Stimulated activated CD4-positive, alpha-beta T cell treated with anti-CD3 and anti-CD28 coated beads, Interleukin-2, amount 100 ng/mL, for 48 hours (primary cell): Measurements from ENCODE around the gene PANX2.

ENCODE experiments used
- DNase-seq, 2 donors: peaks; one replicate each; pipeline ENCODE4 v3.0.0-alpha.2; 2020

PANX2 gene

DNA sequence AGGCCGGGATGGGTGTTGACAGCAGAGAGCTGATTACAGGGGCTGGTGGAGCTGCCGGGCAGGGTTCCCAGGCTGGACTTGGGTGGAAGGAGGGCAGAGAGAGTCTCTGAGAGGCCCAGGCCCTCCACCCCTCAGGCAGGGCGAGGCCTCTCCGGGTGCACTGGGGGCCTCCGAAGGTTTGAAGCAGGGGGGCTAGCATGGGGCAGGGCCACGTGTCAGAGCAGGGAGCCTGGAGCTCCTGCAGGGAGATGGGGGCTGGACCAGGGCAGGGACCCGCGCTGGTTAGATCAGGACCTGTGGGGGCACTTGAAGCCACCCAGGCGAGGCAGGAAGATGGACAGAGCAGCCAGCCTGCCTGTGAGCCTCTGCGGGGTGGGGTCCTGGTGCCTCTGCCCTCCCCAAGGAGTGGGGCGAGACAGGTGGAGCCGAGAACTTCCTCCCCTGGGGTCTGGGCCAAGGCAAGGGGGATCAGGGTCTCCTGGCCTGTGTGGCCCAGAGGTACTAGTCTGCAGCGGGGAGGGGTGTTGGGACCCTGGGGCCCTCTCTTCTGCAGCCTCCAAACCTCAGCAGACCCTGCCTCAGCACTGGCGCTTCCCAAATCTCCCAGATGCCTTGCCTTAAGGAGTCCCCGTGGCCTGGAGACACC is 911 bp downstream of the PANX2 start:
- no peak for DNase-seq

DNA sequence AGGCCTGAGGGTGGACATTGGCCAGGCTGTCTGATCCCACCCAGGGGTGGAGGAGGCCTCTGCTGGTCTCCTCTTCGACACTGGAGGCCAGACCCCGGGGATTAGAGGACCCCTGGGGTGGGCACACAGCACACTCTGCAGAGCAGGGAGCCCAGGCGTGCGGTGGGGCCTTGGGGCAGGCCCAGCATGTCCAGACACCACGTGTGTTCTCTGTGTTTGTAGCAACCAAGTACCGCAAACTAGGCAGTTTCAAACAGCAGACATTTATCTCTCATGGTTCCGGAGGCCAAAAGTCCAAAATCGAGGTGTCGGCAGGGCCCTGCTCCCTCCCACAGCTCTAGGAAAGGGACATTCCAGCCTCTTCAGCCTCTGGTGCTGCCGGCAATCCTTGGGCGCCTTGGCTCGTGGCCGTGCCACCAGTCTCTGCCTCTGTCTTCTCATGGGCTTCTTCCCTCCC is 1.5 kb downstream of the PANX2 start:
- DNase-seq: no peak

DNA sequence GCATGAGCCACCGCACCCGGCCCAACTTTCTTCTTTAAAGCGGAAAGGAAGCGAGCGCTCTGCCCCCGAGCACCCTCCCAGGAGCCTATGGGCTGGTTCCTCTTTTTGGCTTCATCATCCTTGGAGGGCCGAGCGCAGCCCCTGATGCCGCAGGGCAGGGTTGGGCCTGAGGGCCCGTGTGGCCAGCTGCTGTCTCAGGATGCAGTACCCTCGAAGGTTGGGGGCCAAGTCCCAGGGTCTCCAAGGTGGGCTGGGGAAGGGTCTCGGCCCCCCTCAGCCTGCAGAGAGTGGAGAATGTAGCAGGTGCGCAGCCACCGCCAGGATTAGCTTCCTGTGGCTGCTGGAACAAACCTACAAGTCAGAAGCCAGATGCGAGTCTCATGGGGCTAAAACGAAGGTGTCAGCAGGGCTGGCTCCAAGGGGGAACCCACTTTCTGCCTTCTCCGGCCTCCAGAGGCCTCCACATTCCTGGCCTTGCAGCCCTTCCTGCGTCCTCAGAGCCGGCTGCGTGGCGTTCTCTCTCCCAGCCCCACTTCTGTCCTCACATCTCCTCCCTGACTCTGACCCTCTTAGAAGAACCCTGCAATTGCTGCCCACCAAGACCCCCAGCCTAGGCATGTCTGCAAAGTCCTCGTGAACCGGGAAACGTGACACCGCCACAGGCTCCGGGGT is 2.9 kb downstream of the PANX2 start:
- DNase-seq: no peak

DNA sequence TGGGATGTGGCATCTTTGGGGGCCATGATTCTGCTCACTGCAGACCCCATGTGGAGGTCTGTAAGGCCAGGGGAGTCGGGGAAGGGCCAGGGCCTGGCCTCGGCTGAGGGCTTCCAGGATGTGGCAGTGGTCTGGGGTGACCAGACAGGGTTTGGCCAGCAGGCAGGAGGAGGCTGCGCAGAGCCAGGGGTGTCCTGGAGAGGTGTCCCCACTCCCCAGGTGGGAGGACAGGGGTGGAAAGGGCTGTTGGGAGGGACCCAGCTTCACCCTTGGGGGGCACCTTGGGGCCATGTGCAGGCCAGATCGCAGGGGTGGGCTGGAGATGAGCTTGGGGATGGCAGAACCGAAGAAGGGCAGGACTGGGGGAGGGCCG is 3.4 kb downstream of the PANX2 start:
- no peak for DNase-seq

DNA sequence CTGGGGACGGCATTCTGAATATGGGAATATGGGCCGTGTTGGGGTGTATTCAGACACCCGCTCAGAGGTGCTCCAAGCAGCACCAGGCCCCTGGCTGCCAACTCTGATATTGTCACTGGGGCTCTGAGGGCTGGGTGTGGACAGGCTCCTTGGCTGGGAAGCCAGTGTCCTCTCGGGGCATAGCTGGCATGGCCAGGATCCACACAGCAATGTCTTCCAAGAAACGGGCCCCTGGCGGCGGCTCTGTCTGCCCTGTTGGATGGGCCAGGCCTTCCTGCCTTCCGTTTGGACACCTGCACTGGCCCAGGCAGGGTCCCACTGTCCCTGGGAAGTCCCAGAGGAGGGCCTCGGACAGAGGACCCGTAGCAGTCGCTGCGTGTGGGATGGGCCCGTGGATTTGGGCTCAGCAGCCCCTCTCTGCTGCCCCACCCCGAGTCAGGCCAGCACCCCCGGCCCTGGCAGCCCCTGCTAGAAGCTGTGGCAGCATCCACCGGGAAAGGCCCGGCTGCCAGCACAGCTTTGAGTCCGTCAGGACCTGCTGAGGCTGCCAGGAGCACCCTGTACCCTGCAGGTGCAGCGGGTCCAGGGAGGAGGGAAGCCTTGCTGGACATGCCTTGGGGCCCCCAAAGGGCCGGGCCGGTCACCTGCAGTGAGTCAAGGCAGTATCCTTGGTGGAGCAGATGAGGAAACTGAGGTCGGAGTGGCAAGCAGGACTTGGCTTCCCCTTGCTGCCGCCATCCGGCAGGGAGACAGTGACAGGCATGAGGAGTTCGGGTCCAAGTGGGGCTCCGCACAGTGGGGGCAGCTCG is 4.1 kb downstream of the PANX2 start:
- no peak for DNase-seq

DNA sequence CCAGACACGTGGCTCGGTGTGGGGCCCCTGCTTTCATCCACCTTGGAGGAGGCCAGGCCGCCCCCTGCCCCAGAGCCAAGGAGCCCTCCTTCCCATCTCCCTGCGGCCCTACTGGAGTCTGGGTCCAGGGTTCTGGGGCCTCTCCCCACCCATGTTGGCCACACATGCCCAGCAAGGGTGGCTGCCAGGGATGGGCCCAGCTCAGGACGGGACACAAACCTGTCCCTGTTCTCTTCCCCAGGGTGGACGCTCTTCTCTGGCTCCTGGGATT is 4.6 kb downstream of the PANX2 start:
- no peak for DNase-seq

DNA sequence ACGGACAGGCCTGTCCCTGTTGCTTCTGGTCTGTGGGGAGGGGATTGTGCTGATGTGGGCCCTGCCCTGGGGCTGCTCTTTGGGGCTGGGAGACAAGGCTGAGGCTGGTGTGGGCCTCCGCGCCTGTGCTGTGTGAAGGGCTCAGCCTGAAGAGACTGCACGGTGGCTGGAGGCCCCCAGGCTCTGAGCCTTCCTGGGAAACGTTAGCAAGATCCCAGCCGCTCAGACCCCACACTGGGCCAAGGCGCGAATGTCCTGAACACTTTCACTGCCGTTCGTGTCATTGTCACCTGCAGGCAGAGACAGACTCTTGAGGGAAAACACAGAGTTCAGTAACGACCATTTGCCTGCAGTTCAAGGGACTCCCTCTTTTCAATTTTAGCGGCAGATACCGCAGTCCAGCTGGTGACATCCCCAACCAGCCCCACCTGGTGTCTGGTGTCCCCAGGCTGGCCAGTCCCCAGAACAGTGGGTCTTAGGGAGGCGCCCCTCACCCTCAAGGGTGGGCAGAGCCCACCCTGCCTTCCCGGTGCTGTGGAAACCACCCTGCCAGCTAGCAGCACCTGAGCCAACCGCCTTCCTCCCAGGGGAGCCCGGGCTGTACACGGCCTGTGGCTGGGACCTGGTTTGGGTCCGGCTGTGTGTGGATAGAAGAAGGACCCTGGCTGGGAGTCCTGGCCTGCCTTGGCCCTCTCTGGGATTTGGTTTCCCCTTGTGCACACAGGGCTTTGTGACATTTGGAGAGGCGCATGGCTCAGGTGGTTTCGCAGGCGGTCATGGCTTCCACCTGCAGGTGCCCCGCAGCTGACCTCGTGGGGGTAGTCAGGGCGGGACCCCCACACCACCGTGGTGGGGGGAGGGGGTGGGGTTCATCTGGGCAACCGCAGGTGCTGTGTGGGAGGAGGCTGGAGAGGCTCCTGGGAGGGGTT is 5.7 kb downstream of the PANX2 start:
- DNase-seq: no peak

DNA sequence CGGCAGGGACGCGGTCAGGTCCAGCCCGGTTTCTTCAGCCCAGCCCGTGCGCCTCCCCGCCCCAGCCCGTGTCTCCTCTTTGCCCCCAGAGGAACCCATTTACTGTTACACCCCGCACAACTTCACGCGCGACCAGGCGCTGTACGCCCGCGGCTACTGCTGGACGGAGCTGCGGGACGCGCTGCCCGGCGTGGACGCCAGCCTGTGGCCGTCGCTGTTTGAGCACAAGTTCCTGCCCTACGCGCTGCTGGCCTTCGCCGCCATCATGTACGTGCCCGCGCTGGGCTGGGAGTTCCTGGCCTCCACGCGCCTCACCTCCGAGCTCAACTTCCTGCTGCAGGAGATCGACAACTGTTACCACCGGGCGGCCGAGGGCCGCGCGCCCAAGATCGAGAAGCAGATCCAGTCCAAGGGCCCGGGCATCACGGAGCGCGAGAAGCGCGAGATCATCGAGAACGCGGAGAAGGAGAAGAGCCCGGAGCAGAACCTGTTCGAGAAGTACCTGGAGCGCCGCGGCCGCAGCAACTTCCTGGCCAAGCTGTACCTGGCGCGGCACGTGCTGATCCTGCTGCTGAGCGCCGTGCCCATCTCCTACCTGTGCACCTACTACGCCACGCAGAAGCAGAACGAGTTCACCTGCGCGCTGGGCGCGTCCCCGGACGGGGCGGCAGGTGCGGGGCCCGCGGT is 6.5 kb downstream of the PANX2 start:
- DNase-seq: no peak

DNA sequence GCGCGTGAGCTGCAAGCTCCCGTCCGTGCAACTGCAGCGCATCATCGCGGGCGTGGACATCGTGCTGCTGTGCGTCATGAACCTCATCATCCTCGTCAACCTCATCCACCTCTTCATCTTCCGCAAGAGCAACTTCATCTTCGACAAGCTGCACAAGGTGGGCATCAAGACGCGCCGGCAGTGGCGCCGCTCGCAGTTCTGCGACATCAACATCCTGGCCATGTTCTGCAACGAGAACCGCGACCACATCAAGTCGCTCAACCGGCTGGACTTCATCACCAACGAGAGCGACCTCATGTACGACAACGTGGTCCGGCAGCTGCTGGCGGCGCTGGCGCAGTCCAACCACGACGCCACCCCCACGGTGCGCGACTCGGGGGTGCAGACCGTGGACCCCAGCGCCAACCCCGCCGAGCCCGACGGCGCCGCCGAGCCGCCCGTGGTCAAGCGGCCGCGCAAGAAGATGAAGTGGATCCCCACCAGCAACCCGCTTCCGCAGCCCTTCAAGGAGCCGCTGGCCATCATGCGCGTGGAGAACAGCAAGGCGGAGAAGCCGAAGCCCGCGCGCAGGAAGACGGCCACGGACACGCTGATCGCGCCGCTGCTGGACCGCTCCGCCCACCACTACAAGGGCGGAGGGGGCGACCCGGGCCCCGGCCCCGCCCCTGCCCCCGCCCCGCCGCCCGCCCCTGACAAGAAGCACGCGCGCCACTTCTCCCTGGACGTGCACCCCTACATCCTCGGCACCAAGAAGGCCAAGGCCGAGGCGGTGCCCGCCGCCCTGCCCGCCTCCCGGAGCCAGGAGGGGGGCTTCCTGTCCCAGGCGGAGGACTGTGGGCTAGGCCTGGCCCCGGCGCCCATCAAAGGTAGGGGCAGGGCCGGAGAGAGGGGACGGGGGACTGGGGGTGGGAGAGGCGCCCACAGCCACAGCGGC is 7.3 kb downstream of the PANX2 start:
- no peak for DNase-seq

DNA sequence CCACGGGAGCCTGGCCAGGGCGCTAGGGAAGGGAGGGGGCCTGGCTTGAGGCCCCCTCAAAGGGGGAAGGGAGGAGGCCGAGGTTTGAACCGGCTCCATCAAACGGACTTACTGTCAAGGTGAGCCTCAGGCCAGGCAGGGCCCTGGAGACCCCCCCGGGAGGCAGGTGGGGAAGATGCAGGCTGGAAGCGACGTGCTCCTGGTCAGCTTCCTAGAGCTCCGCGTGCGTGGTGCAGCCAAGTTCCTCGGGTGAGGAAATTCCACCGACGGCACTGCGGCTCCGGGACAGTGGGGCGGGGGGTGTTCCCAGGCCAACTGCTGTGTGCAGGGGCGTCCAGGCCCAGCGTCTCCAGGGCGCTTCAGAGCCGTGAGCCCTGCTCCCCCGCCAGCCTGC is 7.9 kb downstream of the PANX2 start:
- DNase-seq: no peak

DNA sequence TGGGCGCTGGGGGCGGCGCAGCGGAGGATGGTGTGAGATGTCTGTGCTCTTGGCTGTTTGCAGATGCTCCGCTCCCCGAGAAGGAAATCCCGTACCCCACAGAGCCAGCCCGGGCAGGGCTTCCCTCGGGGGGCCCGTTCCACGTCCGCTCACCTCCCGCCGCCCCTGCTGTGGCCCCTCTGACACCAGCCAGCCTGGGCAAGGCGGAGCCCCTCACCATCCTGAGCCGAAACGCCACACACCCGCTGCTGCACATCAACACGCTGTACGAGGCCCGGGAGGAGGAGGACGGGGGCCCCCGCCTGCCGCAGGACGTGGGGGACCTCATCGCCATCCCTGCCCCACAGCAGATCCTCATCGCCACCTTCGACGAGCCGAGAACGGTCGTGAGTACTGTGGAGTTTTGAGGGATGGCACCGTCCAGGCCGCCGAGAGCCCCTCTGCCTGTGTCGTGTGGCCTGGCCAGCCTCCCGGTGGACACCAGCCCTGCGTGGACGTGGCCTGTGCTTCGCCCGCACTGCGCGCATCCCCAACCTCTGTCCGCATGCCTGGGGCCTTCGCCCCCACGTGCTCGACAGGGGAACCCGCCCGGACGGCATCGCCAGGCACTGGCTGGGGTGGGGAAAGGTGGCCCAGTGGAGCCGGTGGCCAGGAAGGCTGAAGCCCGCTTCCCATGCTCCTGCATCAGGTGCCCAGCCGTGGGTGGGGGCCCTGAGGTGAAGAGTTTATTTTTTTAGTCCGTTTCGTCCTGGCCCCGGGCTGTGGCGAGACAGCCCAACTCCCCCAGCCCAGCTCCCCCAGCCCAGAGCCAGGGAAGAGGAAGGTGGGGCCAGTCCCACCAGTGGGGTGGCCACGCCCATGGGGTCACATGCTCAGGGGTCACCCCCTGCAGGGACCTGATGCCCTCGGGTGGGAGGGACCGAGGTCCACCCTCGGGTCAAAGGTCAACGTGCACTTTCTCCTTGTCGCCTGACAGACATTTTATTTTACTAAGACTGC is 8.6 kb downstream of the PANX2 start:
- no peak for DNase-seq

DNA sequence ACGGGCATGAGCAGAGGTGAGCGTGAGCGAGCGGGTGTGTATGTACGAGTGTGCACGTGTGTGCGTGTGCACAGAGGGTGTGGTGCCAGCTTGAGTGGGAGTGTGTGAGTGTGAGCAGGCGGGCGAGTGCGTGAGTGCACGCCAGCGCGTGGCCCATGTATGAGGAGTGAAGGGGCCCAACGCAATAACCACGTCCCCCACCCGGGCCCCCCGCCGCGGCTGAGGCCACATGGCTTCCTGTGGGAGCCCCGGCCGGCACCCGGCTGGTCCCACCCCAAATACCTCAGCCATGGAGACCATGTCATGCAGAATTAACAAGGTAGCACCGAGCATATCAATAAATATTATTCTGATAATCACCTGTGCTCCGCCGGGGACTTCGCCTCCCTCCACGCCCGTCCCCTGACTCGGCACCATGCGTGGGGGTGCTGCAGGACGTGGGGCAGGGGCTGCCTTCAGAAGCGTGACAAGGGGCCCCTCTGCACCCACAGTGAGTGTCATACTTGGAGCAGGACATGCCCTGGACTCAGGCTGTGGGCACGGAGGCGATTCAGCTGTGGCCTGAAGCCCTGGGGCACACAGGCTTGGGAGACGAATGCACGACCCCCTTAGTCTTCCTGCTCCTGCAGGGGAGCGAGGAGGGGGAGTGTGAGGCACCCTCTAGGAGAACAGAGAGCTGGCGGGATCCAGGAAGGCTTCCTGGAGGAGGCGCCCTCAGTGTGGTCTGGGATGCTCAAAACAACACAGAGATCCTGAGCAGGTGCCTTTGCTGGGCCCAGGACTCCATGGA is 9.6 kb downstream of the PANX2 start:
- DNase-seq: no peak

DNA sequence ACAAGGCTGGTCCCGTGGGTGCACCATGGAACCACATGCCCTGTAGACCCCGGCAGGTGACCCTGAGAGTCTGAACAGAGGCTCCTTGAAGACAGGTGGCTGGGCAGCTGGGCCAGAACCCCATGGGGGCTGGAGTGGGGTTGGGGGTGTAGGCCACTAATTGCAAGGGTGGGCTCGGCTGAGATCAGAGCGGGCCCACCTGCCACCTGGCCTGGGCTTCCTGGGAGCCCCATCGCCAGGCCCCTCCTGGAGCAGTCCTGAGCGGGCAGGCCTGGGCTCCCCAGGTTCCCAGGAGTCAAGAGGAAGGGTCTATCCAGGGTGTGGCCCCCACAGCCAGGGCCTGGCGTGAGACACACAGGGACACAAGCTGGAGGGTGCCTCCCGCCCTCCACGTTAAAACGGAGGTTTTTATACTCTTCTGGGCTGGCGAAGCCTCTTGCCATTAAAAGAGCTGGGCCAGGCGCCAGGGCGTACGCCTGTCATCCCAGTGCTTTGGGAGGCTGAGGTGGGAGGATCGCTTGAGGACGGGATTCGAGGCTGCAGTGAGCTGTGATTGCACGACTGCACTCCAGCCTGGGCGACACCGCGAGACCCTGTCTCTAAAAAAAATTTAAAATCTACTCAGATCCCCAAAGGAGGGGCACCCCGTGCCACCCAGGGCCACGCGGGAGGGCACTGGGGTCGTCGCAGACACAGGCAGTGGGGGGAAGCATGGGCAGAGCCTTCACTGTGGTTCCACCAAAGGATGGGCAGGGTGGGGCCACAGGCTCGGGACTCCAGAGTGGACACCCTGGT is 10.4 kb downstream of the PANX2 start:
- DNase-seq: no peak

DNA sequence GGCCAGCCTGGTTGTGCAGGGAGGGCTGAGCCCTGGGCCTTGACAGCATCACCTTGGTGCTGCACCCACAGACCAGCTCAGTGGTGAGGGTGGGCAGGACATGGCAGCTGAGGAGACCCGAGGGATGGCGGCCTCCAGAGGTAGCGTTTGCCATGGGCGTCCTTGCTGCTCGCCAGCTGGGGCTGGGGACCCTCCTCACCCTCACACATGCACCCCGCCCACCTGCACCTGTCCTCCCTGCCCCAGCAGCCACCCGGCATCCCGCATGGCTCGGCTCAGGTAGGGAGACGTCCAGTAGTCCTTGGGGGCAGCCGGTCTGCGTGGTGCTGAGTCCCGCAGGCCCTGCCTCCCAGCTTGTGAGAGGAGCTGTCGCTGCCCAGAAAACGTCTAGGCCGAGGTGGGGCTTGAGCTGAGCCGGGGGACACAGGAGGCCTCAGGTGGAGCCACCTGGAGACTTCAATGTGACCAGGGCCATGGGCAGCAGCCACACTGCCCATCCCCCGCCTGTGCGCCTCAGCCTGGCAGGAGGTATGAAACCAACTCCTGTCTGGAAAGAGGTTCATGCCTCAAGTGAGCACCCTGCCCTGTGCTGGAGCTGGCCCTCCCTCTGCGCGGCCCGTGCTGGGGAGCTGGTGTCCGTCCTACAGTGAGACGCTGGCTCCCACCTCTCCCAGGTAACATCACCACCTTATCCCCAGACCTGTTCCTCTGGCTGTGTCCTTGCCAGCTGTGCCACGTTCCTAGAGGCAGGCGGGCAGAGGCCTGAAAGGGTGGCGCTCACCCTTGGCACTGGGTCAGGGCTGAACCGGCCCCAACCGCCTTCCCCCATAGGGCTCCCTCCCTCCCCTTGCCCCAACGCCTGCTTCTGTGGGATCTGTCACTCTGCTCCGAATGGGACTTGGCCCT is 11.9 kb downstream of the PANX2 start:
- no peak for DNase-seq

DNA sequence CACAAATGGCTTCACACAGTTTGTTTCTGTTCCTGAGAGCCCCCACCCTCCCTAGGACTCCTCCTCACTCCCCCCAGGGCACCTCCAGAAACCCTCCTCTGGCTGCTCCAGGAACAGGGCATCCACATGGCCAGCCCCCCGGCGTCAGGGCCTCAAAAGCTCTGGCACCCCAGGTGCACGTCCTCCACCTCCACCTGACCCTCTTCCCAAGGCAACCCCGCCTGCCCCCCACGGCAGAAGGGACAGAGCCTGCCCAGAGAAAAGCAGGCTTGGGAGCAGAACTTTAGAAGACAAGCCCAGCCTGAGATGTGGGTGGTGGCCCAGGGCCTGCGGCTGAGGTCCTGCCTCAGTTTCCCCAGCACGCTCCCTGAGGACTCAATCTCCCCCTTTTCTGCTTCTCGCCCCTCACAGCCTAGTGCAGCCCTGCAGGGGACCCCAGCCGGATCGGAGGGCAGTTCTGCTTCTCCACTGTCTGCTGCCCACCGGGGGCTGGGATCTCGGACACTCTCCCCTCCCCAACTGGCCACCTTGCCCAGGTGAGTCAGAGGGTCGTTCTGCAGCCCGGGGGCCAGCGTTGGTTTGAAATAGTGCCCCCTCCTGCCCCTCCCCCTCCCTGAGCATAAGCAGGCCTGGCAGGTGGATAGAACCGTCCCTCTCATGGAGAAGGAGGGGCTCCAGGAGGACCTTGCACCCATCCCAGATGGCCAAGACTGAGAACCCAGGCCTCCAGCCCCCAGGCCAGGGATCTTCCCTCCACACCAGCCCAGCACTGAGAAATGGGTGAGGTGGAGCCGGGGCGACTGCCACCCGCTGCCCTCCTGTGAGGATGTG is 12.8 kb downstream of the PANX2 start:
- DNase-seq: no peak
